K562 (cell line): ENCODE results near the gene CST8. TPM values are rescaled to one million over a fixed set of nuclear protein-coding genes. Genes with fewer than 3 reads are reported as not detected.

Source experiments
- BMI1 ChIP-seq: fragments of 150-350 bp; IDR thresholded peaks from 2 replicates; pipeline ENCODE4 v1.6.1; 2014; ENCODE audit warnings: low read length
- HDAC6 ChIP-seq: IDR thresholded peaks from 2 replicates; pipeline ENCODE4 v1.6.1; 2012; ENCODE audit warnings: low read depth, mild to moderate bottlenecking, control low read depth, inconsistent platforms, low read length, moderate library complexity
- polyA plus RNA-seq, 8 experiments: library from polyadenylated mRNA; depleted of rRNA in 4 of 8; stranded (reverse) in 5 of 8; unstranded in 3 of 8; fragments of >200 nt; fragmentation: Nextera tagmentation in 2 of 8; fragmentation: Illumina TruSeq in 1 of 8; extraction: Ambion mirVana in 2 of 8; extraction: Trizol in 1 of 8; gene quantifications; 2 replicates each; pipeline versions ENCODE4 v1.2.1 to v1.2.3, GENCODE V29; 2011 to 2014; ENCODE audit warnings: inconsistent platforms in 1 of 8, missing spikeins in 1 of 8
- total RNA-seq, 7 experiments: library from RNA; depleted of rRNA in 6 of 7; stranded (reverse); fragments of >200 nt in 6 of 7; fragmentation: Illumina TruSeq in 2 of 7; extraction: Trizol in 2 of 7; gene quantifications; 2 replicates each; pipeline versions ENCODE4 v1.2.1 to v1.2.3, GENCODE V29; 2011 to 2021; ENCODE audit warnings: low replicate concordance in 1 of 7
- TF ChIP-seq, protein P1 (sequence below): fragments of 250-450 bp; sonication (Bioruptor Pico); IDR thresholded peaks from 2 replicates; pipeline ENCODE4 v1.8.0; 2021; ENCODE audit warnings: moderate library complexity, mild to moderate bottlenecking, inconsistent platforms
- TF ChIP-seq, protein P2 (sequence below), 2 experiments: fragments of 450-650 bp; IDR thresholded peaks; 2 replicates each; pipeline ENCODE4 v1.6.1; 2016
- TF ChIP-seq, protein P3 (sequence below): fragments of 250-450 bp; sonication (Bioruptor Pico); IDR thresholded peaks from 2 replicates; pipeline ENCODE4 v1.4.0; 2020; ENCODE audit warnings: borderline replicate concordance
- TF ChIP-seq, protein P4 (sequence below): fragments of 250-450 bp; sonication (Bioruptor Pico); IDR thresholded peaks from 2 replicates; pipeline ENCODE4 v1.5.0; 2020; ENCODE audit warnings: mild to moderate bottlenecking, borderline replicate concordance
- TF ChIP-seq, protein P5 (sequence below): sonication (generic); formaldehyde crosslinking; IDR thresholded peaks from 2 replicates; pipeline ENCODE4 v1.9.0; 2022; ENCODE audit warnings: mild to moderate bottlenecking, missing genetic modification reagents
- TF ChIP-seq, protein P6 (sequence below): fragments of 250-450 bp; sonication (Bioruptor Pico); IDR thresholded peaks from 2 replicates; pipeline ENCODE4 v1.5.1; 2021; ENCODE audit warnings: mild to moderate bottlenecking
- TF ChIP-seq, protein P7 (sequence below): IDR thresholded peaks from 2 replicates; pipeline ENCODE4 v1.6.1; 2011; ENCODE audit not compliant: insufficient read length; ENCODE audit errors: extremely low read depth
- TF ChIP-seq, protein P8 (sequence below), 2 experiments: fragments of 150-350 bp in 1 of 2; IDR thresholded peaks; 2 replicates each; pipeline ENCODE4 v1.6.1; 2012 to 2016; ENCODE audit warnings: low read depth in 2 of 2, low read length in 2 of 2, mild to moderate bottlenecking in 1 of 2, moderate library complexity in 1 of 2

Gene CST8
- total and polyA plus RNA-seq, 9 of the 15 experiments (the other 6 are each of a cell fraction or from before 2014, with no cell fraction given), result not detected

DNA sequence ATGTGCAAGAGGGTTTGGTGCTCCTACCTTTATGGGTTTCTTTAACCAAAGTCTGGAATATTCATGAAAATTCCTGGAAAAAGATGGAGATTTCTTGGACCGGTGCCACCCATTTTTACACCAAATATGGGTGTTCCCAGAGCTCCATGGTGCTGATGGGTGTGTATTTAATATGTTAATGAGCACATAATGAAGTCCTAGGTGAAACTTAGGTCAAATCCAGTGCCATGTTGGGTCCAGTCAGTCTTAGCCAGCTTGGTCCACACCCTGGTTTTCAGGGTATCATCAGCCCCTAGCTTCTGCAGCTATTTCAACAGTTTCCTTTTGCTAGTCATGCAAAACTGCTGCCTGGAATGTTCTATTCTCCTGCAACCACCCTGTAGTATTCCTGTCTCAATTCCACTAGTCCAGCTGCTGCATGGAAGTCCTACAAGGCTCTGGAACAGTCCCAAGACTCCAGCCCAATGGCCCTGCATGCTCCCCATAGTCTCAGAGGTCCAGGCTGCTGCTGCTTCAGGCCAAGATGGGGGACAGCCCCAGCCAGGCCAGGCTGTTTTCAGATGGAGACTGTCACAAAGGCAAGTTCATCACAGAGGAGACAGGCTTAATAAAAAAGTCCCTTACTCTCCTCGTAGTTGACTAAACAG is 45.5 kb downstream of the CST8 start (continued):
- TF ChIP-seq, protein P1, sequence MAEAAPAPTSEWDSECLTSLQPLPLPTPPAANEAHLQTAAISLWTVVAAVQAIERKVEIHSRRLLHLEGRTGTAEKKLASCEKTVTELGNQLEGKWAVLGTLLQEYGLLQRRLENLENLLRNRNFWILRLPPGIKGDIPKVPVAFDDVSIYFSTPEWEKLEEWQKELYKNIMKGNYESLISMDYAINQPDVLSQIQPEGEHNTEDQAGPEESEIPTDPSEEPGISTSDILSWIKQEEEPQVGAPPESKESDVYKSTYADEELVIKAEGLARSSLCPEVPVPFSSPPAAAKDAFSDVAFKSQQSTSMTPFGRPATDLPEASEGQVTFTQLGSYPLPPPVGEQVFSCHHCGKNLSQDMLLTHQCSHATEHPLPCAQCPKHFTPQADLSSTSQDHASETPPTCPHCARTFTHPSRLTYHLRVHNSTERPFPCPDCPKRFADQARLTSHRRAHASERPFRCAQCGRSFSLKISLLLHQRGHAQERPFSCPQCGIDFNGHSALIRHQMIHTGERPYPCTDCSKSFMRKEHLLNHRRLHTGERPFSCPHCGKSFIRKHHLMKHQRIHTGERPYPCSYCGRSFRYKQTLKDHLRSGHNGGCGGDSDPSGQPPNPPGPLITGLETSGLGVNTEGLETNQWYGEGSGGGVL (CRISPR knock-in tag), result no peak
- TF ChIP-seq, protein P2, sequence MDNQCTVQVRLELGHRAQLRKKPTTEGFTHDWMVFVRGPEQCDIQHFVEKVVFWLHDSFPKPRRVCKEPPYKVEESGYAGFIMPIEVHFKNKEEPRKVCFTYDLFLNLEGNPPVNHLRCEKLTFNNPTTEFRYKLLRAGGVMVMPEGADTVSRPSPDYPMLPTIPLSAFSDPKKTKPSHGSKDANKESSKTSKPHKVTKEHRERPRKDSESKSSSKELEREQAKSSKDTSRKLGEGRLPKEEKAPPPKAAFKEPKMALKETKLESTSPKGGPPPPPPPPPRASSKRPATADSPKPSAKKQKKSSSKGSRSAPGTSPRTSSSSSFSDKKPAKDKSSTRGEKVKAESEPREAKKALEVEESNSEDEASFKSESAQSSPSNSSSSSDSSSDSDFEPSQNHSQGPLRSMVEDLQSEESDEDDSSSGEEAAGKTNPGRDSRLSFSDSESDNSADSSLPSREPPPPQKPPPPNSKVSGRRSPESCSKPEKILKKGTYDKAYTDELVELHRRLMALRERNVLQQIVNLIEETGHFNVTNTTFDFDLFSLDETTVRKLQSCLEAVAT (IDR thresholded peaks at IDR 0.05), result no peak
- TF ChIP-seq, protein P3, sequence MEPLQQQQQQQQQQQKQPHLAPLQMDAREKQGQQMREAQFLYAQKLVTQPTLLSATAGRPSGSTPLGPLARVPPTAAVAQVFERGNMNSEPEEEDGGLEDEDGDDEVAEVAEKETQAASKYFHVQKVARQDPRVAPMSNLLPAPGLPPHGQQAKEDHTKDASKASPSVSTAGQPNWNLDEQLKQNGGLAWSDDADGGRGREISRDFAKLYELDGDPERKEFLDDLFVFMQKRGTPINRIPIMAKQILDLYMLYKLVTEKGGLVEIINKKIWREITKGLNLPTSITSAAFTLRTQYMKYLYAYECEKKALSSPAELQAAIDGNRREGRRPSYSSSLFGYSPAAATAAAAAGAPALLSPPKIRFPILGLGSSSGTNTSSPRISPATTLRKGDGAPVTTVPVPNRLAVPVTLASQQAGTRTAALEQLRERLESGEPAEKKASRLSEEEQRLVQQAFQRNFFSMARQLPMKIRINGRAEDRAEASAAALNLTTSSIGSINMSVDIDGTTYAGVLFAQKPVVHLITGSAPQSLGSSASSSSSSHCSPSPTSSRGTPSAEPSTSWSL (CRISPR knock-in tag), result no peak
- TF ChIP-seq, protein P4, sequence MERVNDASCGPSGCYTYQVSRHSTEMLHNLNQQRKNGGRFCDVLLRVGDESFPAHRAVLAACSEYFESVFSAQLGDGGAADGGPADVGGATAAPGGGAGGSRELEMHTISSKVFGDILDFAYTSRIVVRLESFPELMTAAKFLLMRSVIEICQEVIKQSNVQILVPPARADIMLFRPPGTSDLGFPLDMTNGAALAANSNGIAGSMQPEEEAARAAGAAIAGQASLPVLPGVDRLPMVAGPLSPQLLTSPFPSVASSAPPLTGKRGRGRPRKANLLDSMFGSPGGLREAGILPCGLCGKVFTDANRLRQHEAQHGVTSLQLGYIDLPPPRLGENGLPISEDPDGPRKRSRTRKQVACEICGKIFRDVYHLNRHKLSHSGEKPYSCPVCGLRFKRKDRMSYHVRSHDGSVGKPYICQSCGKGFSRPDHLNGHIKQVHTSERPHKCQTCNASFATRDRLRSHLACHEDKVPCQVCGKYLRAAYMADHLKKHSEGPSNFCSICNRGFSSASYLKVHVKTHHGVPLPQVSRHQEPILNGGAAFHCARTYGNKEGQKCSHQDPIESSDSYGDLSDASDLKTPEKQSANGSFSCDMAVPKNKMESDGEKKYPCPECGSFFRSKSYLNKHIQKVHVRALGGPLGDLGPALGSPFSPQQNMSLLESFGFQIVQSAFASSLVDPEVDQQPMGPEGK (CRISPR knock-in tag), result no peak
- TF ChIP-seq, protein P5, sequence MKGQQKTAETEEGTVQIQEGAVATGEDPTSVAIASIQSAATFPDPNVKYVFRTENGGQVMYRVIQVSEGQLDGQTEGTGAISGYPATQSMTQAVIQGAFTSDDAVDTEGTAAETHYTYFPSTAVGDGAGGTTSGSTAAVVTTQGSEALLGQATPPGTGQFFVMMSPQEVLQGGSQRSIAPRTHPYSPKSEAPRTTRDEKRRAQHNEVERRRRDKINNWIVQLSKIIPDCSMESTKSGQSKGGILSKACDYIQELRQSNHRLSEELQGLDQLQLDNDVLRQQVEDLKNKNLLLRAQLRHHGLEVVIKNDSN (CRISPR knock-in tag), result no peak
- TF ChIP-seq, protein P6, sequence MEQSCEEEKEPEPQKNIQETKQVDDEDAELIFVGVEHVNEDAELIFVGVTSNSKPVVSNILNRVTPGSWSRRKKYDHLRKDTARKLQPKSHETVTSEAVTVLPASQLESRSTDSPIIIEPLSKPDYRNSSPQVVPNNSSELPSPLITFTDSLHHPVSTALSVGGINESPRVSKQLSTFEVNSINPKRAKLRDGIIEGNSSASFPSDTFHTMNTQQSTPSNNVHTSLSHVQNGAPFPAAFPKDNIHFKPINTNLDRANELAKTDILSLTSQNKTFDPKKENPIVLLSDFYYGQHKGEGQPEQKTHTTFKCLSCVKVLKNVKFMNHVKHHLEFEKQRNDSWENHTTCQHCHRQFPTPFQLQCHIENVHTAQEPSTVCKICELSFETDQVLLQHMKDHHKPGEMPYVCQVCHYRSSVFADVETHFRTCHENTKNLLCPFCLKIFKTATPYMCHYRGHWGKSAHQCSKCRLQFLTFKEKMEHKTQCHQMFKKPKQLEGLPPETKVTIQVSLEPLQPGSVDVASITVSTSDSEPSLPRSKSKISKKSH (CRISPR knock-in tag), result no peak
- TF ChIP-seq, protein P7, sequence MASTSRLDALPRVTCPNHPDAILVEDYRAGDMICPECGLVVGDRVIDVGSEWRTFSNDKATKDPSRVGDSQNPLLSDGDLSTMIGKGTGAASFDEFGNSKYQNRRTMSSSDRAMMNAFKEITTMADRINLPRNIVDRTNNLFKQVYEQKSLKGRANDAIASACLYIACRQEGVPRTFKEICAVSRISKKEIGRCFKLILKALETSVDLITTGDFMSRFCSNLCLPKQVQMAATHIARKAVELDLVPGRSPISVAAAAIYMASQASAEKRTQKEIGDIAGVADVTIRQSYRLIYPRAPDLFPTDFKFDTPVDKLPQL, result no peak
- TF ChIP-seq HDAC6, result no peak
- TF ChIP-seq, protein P8, sequence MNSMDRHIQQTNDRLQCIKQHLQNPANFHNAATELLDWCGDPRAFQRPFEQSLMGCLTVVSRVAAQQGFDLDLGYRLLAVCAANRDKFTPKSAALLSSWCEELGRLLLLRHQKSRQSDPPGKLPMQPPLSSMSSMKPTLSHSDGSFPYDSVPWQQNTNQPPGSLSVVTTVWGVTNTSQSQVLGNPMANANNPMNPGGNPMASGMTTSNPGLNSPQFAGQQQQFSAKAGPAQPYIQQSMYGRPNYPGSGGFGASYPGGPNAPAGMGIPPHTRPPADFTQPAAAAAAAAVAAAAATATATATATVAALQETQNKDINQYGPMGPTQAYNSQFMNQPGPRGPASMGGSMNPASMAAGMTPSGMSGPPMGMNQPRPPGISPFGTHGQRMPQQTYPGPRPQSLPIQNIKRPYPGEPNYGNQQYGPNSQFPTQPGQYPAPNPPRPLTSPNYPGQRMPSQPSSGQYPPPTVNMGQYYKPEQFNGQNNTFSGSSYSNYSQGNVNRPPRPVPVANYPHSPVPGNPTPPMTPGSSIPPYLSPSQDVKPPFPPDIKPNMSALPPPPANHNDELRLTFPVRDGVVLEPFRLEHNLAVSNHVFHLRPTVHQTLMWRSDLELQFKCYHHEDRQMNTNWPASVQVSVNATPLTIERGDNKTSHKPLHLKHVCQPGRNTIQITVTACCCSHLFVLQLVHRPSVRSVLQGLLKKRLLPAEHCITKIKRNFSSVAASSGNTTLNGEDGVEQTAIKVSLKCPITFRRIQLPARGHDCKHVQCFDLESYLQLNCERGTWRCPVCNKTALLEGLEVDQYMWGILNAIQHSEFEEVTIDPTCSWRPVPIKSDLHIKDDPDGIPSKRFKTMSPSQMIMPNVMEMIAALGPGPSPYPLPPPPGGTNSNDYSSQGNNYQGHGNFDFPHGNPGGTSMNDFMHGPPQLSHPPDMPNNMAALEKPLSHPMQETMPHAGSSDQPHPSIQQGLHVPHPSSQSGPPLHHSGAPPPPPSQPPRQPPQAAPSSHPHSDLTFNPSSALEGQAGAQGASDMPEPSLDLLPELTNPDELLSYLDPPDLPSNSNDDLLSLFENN (IDR thresholded peaks at IDR 0.05; ENCODE audit: low read depth in 2 of 2, low read length in 2 of 2), result no peak
- no peak for TF ChIP-seq BMI1
